Measurements from ENCODE around the gene SH2D5. TPM values are rescaled to one million over a fixed set of nuclear protein-coding genes. Genes with fewer than 3 reads are reported as not detected.

SH2D5 gene
- total RNA-seq, 1 experiment from 2014 or later, result 7.1 TPM

DNA sequence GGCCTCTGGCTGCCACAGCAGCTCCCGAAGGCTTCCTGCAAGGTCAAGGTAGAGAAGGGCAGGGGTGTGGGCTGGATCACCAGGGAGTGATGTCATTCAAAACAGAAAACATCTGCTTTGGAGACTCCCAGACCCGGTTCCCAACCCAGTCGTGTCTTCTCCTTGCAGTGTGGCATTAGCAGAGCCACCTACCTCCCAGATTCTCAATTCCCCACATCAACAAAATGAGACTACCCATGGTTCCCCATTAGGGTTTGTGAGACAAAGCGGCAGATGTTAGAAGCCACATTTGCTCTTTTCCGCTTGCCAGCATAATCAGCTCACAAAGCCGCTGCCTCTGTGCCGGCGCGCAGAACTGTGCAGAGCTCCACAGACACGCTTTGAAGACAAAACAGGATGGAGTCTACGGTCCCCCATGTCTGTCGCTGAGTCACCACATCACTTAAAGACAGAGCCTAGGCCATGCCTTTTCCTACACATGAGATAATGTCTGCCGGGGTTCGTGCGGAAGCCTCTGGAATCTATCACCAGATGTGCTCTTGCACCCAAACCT is 27.2 kb downstream of the SH2D5 start:
- Histone ChIP-seq H3K79me2 (ENCODE audit: low read length) (no peaks in the 10 kb centered on the region), H3K9me2 (replicated peaks; ENCODE audit: low read length) (no peaks in the 10 kb centered on the region), H3K9ac (ENCODE audit: low read length) (no peak overlapping the region), H3K27ac (ENCODE audit: low read length) (no peak overlapping the region), H3K9me3 (ENCODE audit: low read length) (no peaks in the 10 kb centered on the region), H3K4me2 (ENCODE audit: low read length) (no peak overlapping the region), H2AFZ (ENCODE audit: low read length) (no peak overlapping the region), H3F3A (ENCODE audit: low read length, unreplicated experiment) (no peaks in the 10 kb centered on the region), H4K20me1 (ENCODE audit: low read length) (no peaks in the 10 kb centered on the region), H3K4me1 (ENCODE audit: insufficient read depth, low read length) (no peaks in the 10 kb centered on the region), H3K4me3 (ENCODE audit: low read length) (no peak overlapping the region), H3K27me3 (ENCODE audit: low read length) (no peaks in the 10 kb centered on the region), H3K36me3 (ENCODE audit: low read depth, low read length) (no peaks in the 10 kb centered on the region)
- intact Hi-C loops (cut with micrococcal nuclease), result no loop called here
- ChIA-PET POLR2A (ENCODE audit: unreplicated experiment) (no interaction called here), CTCF (no interaction called here)
- TF ChIP-seq EZH2phosphoT487 (IDR thresholded peaks at IDR 0.05; ENCODE audit: borderline replicate concordance, low read length), result no peak
- TF ChIP-seq EZH2 (IDR thresholded peaks at IDR 0.05; ENCODE audit: low read length, unreplicated experiment), result no peak
- TF ChIP-seq, protein P1, sequence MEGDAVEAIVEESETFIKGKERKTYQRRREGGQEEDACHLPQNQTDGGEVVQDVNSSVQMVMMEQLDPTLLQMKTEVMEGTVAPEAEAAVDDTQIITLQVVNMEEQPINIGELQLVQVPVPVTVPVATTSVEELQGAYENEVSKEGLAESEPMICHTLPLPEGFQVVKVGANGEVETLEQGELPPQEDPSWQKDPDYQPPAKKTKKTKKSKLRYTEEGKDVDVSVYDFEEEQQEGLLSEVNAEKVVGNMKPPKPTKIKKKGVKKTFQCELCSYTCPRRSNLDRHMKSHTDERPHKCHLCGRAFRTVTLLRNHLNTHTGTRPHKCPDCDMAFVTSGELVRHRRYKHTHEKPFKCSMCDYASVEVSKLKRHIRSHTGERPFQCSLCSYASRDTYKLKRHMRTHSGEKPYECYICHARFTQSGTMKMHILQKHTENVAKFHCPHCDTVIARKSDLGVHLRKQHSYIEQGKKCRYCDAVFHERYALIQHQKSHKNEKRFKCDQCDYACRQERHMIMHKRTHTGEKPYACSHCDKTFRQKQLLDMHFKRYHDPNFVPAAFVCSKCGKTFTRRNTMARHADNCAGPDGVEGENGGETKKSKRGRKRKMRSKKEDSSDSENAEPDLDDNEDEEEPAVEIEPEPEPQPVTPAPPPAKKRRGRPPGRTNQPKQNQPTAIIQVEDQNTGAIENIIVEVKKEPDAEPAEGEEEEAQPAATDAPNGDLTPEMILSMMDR (conservative IDR thresholded peaks at IDR 0.05; ENCODE audit: low read depth, low read length), result no peak
- BruUV-seq (replicated peaks), result no TSS peak
- DNase-seq (no peak), ATAC-seq (no peak)

DNA sequence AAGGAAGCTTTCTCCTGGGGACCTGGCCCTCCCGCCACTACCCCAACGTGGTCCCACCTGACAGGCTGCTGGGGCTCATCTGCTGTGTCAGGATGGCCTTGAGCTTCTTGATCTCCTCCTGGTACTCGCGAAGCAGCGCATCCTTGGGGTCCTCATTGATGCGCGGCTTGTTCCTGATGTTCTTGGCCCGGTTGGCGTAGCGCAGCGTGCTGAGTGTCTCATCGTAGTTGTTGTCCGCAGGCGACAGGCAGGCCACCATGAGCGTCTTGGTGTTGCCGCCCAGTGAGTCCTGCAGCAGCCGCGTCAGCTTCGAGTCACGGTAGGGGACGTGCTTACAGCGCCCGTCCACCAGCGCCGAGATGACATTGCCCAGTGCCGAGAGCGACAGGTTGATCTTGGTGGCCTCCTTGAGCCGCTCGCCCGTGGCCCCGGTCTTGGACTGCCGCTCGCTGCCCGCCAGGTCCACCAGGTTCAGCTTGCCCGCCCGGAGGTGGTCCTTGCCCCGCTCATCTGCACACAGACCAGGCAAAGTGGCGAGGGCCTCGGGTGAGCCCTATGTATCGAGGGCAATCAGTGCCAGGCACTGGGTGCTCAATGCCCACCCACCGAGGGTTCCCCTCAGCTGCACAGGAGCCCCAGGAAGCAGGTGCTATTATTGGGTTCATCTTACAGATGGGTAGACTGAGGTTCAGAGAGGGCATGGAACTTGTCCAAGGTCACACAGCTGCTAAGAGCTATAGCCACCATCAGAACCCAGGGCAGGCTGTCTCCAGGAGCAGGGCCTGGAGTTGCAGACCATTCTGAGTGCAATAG is 27.9 kb downstream of the SH2D5 start:
- no peak for ATAC-seq
- Histone ChIP-seq H3K9me3 (ENCODE audit: low read length) (no peaks in the 10 kb centered on the region), H2AFZ (ENCODE audit: low read length) (no peak overlapping the region), H3K9ac (ENCODE audit: low read length) (no peak overlapping the region), H3K79me2 (ENCODE audit: low read length) (no peaks in the 10 kb centered on the region), H3K4me1 (ENCODE audit: insufficient read depth, low read length) (no peaks in the 10 kb centered on the region), H3K9me2 (replicated peaks; ENCODE audit: low read length) (no peaks in the 10 kb centered on the region), H3K27me3 (ENCODE audit: low read length) (no peaks in the 10 kb centered on the region), H3F3A (ENCODE audit: low read length, unreplicated experiment) (no peaks in the 10 kb centered on the region), H3K4me3 (ENCODE audit: low read length) (no peak overlapping the region), H3K36me3 (ENCODE audit: low read depth, low read length) (no peaks in the 10 kb centered on the region), H4K20me1 (ENCODE audit: low read length) (no peaks in the 10 kb centered on the region), H3K4me2 (ENCODE audit: low read length) (no peak overlapping the region), H3K27ac (ENCODE audit: low read length) (no peak overlapping the region)
- CTCF ChIA-PET, result no interaction called here
- no peak for TF ChIP-seq EZH2phosphoT487 (IDR thresholded peaks at IDR 0.05; ENCODE audit: borderline replicate concordance, low read length)
- TF ChIP-seq, protein P1 (conservative IDR thresholded peaks at IDR 0.05; ENCODE audit: low read depth, low read length), result no peak
- TF ChIP-seq EZH2 (IDR thresholded peaks at IDR 0.05; ENCODE audit: low read length, unreplicated experiment), result no peak
- no peak for DNase-seq
- no TSS peak for BruUV-seq (replicated peaks)
- intact Hi-C loops (cut with micrococcal nuclease), result no loop called here
- POLR2A ChIA-PET (ENCODE audit: unreplicated experiment), result no interaction called here

DNA sequence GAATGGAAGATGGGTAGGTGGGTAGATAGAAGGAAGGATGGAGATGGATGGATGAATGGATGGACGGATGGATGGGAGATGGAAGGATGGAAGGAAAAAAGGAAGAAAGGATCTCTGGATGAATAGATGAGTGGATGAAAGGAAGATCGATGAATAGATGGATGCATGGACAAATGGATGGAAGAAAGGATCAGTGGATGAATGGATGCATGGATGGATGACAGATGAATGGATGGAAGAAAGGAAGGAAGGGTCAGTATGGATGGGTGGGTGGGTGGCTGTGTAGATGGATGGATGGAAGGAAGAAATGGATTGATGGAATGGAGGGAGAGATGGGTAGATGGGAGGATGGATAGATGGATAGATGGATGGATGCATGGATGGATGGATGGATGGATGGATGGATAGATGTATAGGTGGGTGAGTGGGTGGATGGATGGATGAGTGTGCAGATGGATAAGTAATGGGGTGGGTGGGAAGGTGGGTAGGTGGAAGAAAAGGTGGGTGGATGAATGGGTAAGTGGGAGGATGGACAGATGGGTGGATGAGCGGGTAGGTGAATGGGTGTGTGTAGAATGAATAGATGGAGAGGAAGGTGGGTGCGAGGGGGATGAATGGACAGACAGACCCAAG is 29.3 kb downstream of the SH2D5 start:
- BruUV-seq (replicated peaks), result no TSS peak
- Histone ChIP-seq H2AFZ (ENCODE audit: low read length) (no peak overlapping the region), H3K36me3 (ENCODE audit: low read depth, low read length) (no peaks in the 10 kb centered on the region), H3K4me3 (ENCODE audit: low read length) (no peak overlapping the region), H3F3A (ENCODE audit: low read length, unreplicated experiment) (no peaks in the 10 kb centered on the region), H3K79me2 (ENCODE audit: low read length) (no peaks in the 10 kb centered on the region), H3K4me2 (ENCODE audit: low read length) (no peak overlapping the region), H3K27me3 (ENCODE audit: low read length) (no peaks in the 10 kb centered on the region), H3K9ac (ENCODE audit: low read length) (no peak overlapping the region), H3K9me3 (ENCODE audit: low read length) (no peaks in the 10 kb centered on the region), H3K27ac (ENCODE audit: low read length) (no peak overlapping the region), H3K9me2 (replicated peaks; ENCODE audit: low read length) (no peaks in the 10 kb centered on the region), H3K4me1 (ENCODE audit: insufficient read depth, low read length) (peaks cover 7% of the 10 kb centered on the region), H4K20me1 (ENCODE audit: low read length) (no peaks in the 10 kb centered on the region)
- no peak for DNase-seq
- TF ChIP-seq, protein P1 (conservative IDR thresholded peaks at IDR 0.05; ENCODE audit: low read depth, low read length), result no peak
- TF ChIP-seq EZH2phosphoT487 (IDR thresholded peaks at IDR 0.05; ENCODE audit: borderline replicate concordance, low read length) (no peak), EZH2 (IDR thresholded peaks at IDR 0.05; ENCODE audit: low read length, unreplicated experiment) (no peak)
- ChIA-PET CTCF (no interaction called here), POLR2A (ENCODE audit: unreplicated experiment) (no interaction called here)
- intact Hi-C loops (cut with micrococcal nuclease), result no loop called here
- ATAC-seq, result no peak
